ENCODE results near the gene APOL4.

DNA sequence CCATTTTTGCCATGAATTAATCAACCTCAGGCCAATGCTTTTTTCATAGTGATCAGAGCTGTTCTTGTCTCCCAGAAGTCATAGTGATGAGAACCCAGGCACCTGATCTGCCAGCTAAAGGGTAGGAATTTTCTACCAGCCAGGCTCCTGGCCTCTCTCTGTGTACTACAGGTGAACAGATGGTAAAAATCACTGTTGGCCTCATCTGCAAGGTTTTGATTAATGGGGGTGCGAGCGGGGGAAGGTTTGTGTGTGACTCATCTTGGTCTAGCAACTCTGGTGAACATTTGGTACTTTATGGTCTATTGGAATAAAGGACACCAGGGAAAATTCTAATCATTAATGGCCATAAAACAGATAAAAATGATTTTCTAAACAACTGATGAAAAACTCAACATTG is 14.4 kb upstream of the APOL4 start:
- TF ChIP-seq, protein P1, sequence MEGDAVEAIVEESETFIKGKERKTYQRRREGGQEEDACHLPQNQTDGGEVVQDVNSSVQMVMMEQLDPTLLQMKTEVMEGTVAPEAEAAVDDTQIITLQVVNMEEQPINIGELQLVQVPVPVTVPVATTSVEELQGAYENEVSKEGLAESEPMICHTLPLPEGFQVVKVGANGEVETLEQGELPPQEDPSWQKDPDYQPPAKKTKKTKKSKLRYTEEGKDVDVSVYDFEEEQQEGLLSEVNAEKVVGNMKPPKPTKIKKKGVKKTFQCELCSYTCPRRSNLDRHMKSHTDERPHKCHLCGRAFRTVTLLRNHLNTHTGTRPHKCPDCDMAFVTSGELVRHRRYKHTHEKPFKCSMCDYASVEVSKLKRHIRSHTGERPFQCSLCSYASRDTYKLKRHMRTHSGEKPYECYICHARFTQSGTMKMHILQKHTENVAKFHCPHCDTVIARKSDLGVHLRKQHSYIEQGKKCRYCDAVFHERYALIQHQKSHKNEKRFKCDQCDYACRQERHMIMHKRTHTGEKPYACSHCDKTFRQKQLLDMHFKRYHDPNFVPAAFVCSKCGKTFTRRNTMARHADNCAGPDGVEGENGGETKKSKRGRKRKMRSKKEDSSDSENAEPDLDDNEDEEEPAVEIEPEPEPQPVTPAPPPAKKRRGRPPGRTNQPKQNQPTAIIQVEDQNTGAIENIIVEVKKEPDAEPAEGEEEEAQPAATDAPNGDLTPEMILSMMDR (conservative IDR thresholded peaks at IDR 0.05; ENCODE audit: low read depth, low read length) = no peak
- TF ChIP-seq RFX5 (IDR thresholded peaks at IDR 0.05; ENCODE audit: low read depth, low read length) = no peak
- no peak for TF ChIP-seq MXI1 (IDR thresholded peaks at IDR 0.05; ENCODE audit: borderline replicate concordance, low read depth, low read length)
- TF ChIP-seq POLR2A (IDR thresholded peaks at IDR 0.05; ENCODE audit: low read depth, low read length) = no peak
- TF ChIP-seq CEBPB (IDR thresholded peaks at IDR 0.05; ENCODE audit: low read depth, low read length) = no peak
- TF ChIP-seq RAD21 (IDR thresholded peaks at IDR 0.05; ENCODE audit: low read length) = no peak
- no peak for TF ChIP-seq MAZ (IDR thresholded peaks at IDR 0.05; ENCODE audit: borderline replicate concordance, low read depth, low read length)
- no peak for TF ChIP-seq RCOR1 (IDR thresholded peaks at IDR 0.05; ENCODE audit: insufficient replicate concordance, low read length)
- no peak for TF ChIP-seq SMC3 (IDR thresholded peaks at IDR 0.05; ENCODE audit: low read depth, low read length)
- TF ChIP-seq, protein P2, sequence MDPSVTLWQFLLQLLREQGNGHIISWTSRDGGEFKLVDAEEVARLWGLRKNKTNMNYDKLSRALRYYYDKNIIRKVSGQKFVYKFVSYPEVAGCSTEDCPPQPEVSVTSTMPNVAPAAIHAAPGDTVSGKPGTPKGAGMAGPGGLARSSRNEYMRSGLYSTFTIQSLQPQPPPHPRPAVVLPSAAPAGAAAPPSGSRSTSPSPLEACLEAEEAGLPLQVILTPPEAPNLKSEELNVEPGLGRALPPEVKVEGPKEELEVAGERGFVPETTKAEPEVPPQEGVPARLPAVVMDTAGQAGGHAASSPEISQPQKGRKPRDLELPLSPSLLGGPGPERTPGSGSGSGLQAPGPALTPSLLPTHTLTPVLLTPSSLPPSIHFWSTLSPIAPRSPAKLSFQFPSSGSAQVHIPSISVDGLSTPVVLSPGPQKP (IDR thresholded peaks at IDR 0.05; ENCODE audit: borderline replicate concordance, low read depth, low read length) = no peak
- TF ChIP-seq NFE2L2 (IDR thresholded peaks at IDR 0.05; ENCODE audit: low read depth, low read length) = no peak
- TF ChIP-seq MAFK (IDR thresholded peaks at IDR 0.05; ENCODE audit: low read depth, low read length) = no peak
- TF ChIP-seq FOS (IDR thresholded peaks at IDR 0.05; ENCODE audit: low read depth, low read length) = no peak
- TF ChIP-seq, protein P3, sequence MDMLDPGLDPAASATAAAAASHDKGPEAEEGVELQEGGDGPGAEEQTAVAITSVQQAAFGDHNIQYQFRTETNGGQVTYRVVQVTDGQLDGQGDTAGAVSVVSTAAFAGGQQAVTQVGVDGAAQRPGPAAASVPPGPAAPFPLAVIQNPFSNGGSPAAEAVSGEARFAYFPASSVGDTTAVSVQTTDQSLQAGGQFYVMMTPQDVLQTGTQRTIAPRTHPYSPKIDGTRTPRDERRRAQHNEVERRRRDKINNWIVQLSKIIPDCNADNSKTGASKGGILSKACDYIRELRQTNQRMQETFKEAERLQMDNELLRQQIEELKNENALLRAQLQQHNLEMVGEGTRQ (IDR thresholded peaks at IDR 0.05; ENCODE audit: low read depth, low read length) = no peak
